ENCODE measurements around the gene MICAL2. TPM values are rescaled to one million over a fixed set of nuclear protein-coding genes. Genes with fewer than 3 reads are reported as not detected.

MICAL2 gene
- total RNA-seq, 1 experiment from 2014 or later, result 37.4 TPM

DNA sequence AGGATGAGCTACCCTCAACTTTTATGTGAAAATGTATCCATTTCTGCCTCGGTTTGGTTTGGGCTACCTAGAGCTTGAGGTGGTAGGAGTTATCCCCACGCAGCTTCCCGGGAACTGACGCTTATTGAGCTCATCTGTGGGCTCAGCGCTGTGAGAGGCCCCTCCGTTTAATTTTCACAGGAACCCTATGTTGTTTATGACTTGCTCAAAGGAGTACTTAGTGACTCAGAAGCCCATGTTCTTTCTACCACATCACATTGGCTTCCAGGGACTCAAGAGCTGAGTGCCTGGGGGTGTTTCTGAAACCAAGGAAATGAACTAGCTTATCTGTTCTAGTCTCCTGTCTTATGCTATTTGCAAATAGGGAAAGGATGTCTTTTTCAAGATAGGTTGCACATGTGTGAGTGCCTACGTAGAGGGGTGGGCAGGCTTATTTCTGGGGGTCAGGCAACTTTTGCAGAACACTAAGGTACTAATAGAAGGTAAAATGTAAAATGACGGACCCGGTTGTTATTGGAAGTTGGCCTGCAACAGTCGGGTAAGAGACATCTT, 40.5 kb downstream of the MICAL2 start:
- Histone ChIP-seq H3K9ac (ENCODE audit: low read length) (no peak overlapping the region), H3K4me1 (ENCODE audit: control insufficient read depth in 1 of 2, insufficient read depth in 2 of 2, low read length in 2 of 2) (peaks cover 0 to 6% of the 10 kb centered on the region in 2 experiments; a peak in 1 of 4 replicates), H3K79me2 (ENCODE audit: insufficient read depth, low read length) (no peaks in the 10 kb centered on the region), H3K4me2 (ENCODE audit: low read length) (no peak overlapping the region), H4K20me1 (ENCODE audit: insufficient read depth) (no peaks in the 10 kb centered on the region), H3K27ac (ENCODE audit: low read depth, low read length) (no peak overlapping the region), H3K27me3 (ENCODE audit: insufficient read depth, low read length) (no peaks in the 10 kb centered on the region), H3K9me3 (ENCODE audit: control insufficient read depth in 1 of 2, insufficient read depth in 1 of 2, low read depth in 1 of 2, low read length in 2 of 2) (no peaks in the 10 kb centered on the region), H3K9me2 (ENCODE audit: insufficient read depth) (no peaks in the 10 kb centered on the region), H2AFZ (ENCODE audit: low read depth, low read length, poor library complexity, severe bottlenecking) (no peak overlapping the region), H3K36me3 (ENCODE audit: control insufficient read depth in 1 of 2, insufficient read depth in 2 of 2, low read length in 2 of 2) (no peaks in the 10 kb centered on the region), H3K4me3 (replicated peaks in 1 of 2; ENCODE audit: low read depth in 1 of 2, low read length in 2 of 2) (no peak overlapping the region)
- no TSS peak for BruUV-seq (replicated peaks)
- DNase-seq (ENCODE audit: low read depth, low spot score), result no peak
- TF ChIP-seq ZFX (IDR thresholded peaks at IDR 0.05), result no peak
- no peak for TF ChIP-seq SIN3A (IDR thresholded peaks at IDR 0.05; ENCODE audit: low read depth)
- POLR2A ChIA-PET, result interaction anchor here (0.8 to 1.6 kb wide), 2 partner anchors 12 to 25 kb away, joined by 3 to 8 read pairs; no protein-coding TSS in a partner anchor
- CTCF ChIA-PET, result no interaction called here
- intact Hi-C loops (cut with micrococcal nuclease), result no loop called here
- ATAC-seq, result no peak
- RAD21 ChIA-PET (ENCODE audit: low non-redundant PET in 1 of 2, low total read pairs in 2 of 2, uncharacterized antibody in 2 of 2, unreplicated experiment in 2 of 2), result no interaction called here

DNA sequence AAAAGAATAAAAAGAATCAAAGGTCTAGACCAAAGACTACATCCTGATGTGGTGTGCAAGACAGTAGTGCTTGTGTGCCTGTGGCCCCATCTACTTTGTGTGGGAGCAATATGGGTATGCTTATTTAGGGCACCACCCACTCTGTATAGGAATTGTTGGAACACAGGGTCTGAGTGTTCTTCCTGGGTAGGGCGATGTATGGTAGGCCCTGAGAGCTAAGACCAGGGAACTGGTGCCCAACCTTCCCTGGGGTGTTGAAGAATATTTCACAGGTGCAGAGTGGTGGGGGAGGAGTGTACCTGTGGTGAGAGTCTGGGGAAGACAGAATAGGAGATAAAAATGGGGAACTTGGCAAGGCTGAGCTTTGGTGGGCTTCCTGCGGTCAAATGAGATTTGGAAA, 41.9 kb downstream of the MICAL2 start:
- Histone ChIP-seq H3K9me2 (ENCODE audit: insufficient read depth) (no peaks in the 10 kb centered on the region), H3K9me3 (ENCODE audit: control insufficient read depth in 1 of 2, insufficient read depth in 1 of 2, low read depth in 1 of 2, low read length in 2 of 2) (no peaks in the 10 kb centered on the region), H3K27ac (ENCODE audit: low read depth, low read length) (no peak overlapping the region), H3K9ac (ENCODE audit: low read length) (no peak overlapping the region), H2AFZ (ENCODE audit: low read depth, low read length, poor library complexity, severe bottlenecking) (no peak overlapping the region), H3K4me1 (ENCODE audit: control insufficient read depth in 1 of 2, insufficient read depth in 2 of 2, low read length in 2 of 2) (peaks cover 4 to 16% of the 10 kb centered on the region in 2 experiments), H4K20me1 (ENCODE audit: insufficient read depth) (no peaks in the 10 kb centered on the region), H3K79me2 (ENCODE audit: insufficient read depth, low read length) (no peaks in the 10 kb centered on the region), H3K4me3 (replicated peaks in 1 of 2; ENCODE audit: low read depth in 1 of 2, low read length in 2 of 2) (no peak overlapping the region), H3K36me3 (ENCODE audit: control insufficient read depth in 1 of 2, insufficient read depth in 2 of 2, low read length in 2 of 2) (no peaks in the 10 kb centered on the region), H3K4me2 (ENCODE audit: low read length) (no peak overlapping the region), H3K27me3 (ENCODE audit: insufficient read depth, low read length) (no peaks in the 10 kb centered on the region)
- CTCF ChIA-PET, result no interaction called here
- no peak for ATAC-seq
- POLR2A ChIA-PET, result interaction anchor here (1.6 kb wide), 1 partner anchor 11 kb away, joined by 8 read pairs; no protein-coding TSS in a partner anchor
- RAD21 ChIA-PET (ENCODE audit: low non-redundant PET in 1 of 2, low total read pairs in 2 of 2, uncharacterized antibody in 2 of 2, unreplicated experiment in 2 of 2), result no interaction called here
- no TSS peak for BruUV-seq (replicated peaks)
- intact Hi-C loops (cut with micrococcal nuclease), result no loop called here
- no peak for DNase-seq (ENCODE audit: low read depth, low spot score)
- TF ChIP-seq SRF (IDR thresholded peaks at IDR 0.05; ENCODE audit: low read depth), result no peak
- TF ChIP-seq, protein P1, sequence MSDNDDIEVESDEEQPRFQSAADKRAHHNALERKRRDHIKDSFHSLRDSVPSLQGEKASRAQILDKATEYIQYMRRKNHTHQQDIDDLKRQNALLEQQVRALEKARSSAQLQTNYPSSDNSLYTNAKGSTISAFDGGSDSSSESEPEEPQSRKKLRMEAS (IDR thresholded peaks at IDR 0.05), result no peak
- TF ChIP-seq SP1 (IDR thresholded peaks at IDR 0.05; ENCODE audit: low read depth), result no peak
- TF ChIP-seq SIN3A (IDR thresholded peaks at IDR 0.05; ENCODE audit: low read depth), result no peak
- TF ChIP-seq, protein P2, sequence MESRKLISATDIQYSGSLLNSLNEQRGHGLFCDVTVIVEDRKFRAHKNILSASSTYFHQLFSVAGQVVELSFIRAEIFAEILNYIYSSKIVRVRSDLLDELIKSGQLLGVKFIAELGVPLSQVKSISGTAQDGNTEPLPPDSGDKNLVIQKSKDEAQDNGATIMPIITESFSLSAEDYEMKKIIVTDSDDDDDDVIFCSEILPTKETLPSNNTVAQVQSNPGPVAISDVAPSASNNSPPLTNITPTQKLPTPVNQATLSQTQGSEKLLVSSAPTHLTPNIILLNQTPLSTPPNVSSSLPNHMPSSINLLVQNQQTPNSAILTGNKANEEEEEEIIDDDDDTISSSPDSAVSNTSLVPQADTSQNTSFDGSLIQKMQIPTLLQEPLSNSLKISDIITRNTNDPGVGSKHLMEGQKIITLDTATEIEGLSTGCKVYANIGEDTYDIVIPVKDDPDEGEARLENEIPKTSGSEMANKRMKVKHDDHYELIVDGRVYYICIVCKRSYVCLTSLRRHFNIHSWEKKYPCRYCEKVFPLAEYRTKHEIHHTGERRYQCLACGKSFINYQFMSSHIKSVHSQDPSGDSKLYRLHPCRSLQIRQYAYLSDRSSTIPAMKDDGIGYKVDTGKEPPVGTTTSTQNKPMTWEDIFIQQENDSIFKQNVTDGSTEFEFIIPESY (IDR thresholded peaks at IDR 0.05; ENCODE audit: extremely low read depth, insufficient replicate concordance, low read length), result no peak
- no peak for TF ChIP-seq POLR2A (IDR thresholded peaks at IDR 0.05; ENCODE audit: borderline replicate concordance, extremely low read depth, insufficient read depth, insufficient read length)
- TF ChIP-seq, protein P3, sequence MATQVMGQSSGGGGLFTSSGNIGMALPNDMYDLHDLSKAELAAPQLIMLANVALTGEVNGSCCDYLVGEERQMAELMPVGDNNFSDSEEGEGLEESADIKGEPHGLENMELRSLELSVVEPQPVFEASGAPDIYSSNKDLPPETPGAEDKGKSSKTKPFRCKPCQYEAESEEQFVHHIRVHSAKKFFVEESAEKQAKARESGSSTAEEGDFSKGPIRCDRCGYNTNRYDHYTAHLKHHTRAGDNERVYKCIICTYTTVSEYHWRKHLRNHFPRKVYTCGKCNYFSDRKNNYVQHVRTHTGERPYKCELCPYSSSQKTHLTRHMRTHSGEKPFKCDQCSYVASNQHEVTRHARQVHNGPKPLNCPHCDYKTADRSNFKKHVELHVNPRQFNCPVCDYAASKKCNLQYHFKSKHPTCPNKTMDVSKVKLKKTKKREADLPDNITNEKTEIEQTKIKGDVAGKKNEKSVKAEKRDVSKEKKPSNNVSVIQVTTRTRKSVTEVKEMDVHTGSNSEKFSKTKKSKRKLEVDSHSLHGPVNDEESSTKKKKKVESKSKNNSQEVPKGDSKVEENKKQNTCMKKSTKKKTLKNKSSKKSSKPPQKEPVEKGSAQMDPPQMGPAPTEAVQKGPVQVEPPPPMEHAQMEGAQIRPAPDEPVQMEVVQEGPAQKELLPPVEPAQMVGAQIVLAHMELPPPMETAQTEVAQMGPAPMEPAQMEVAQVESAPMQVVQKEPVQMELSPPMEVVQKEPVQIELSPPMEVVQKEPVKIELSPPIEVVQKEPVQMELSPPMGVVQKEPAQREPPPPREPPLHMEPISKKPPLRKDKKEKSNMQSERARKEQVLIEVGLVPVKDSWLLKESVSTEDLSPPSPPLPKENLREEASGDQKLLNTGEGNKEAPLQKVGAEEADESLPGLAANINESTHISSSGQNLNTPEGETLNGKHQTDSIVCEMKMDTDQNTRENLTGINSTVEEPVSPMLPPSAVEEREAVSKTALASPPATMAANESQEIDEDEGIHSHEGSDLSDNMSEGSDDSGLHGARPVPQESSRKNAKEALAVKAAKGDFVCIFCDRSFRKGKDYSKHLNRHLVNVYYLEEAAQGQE (IDR thresholded peaks at IDR 0.05; ENCODE audit: low read depth), result no peak
- no peak for TF ChIP-seq ZNF274 (IDR thresholded peaks at IDR 0.05; ENCODE audit: low read depth, low read length)
- no peak for TF ChIP-seq FOSL1 (IDR thresholded peaks at IDR 0.05; ENCODE audit: low read depth)
- TF ChIP-seq EGR1 (IDR thresholded peaks at IDR 0.05; ENCODE audit: low read depth), result no peak
- TF ChIP-seq RAD21 (IDR thresholded peaks at IDR 0.05; ENCODE audit: low read depth), result no peak
- TF ChIP-seq, protein P4, sequence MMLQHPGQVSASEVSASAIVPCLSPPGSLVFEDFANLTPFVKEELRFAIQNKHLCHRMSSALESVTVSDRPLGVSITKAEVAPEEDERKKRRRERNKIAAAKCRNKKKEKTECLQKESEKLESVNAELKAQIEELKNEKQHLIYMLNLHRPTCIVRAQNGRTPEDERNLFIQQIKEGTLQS (IDR thresholded peaks at IDR 0.05), result no peak
- no peak for TF ChIP-seq EZH2phosphoT487 (IDR thresholded peaks at IDR 0.05; ENCODE audit: borderline replicate concordance)
- TF ChIP-seq ELF1 (IDR thresholded peaks at IDR 0.05; ENCODE audit: borderline replicate concordance, low read depth), result no peak
- no peak for TF ChIP-seq YY1 (IDR thresholded peaks at IDR 0.05; ENCODE audit: extremely low read depth, insufficient replicate concordance, low read depth, low read length)

Data from HCT116 (cell line).